Tibial artery (tissue), 4 donors: ENCODE measurements around the gene METAP2.

Experiments
- DNase-seq, 2 donors: peaks; one replicate each; pipeline ENCODE4 v3.0.0-alpha.2; 2019
- H3K27ac ChIP-seq, 2 donors: fragments of 200-600 bp; sonication (generic) in 1 of 2; 1 replicate in 1 of 2; 2 replicates in 1 of 2; pipeline ENCODE4 v1.5.1; 2018 to 2019; ENCODE audit warnings: mild to moderate bottlenecking in 1 of 2
- H3K27me3 ChIP-seq, 2 donors: fragments of 200-600 bp; sonication (generic) in 1 of 2; one replicate each; pipeline versions ENCODE4 v1.5.1 to v1.6.0; 2016 to 2019
- H3K36me3 ChIP-seq, 3 donors: fragments of 200-600 bp; sonication (generic) in 2 of 3; one replicate each; pipeline ENCODE4 v1.5.1; 2016 to 2019; ENCODE audit warnings: mild to moderate bottlenecking in 2 of 3
- H3K4me1 ChIP-seq, 4 donors: fragments of 200-600 bp; sonication (generic) in 2 of 4; 1 replicate in 3 of 4; 2 replicates in 1 of 4; pipeline ENCODE4 v1.5.1; 2016 to 2019
- H3K4me3 ChIP-seq, 2 donors: fragments of 200-600 bp; sonication (generic) in 1 of 2; 1 replicate in 1 of 2; 2 replicates in 1 of 2; pipeline ENCODE4 v1.5.1; 2018 to 2019; ENCODE audit warnings: mild to moderate bottlenecking in 2 of 2
- H3K9me3 ChIP-seq, 3 donors: fragments of 200-600 bp; sonication (generic) in 1 of 3; one replicate each; pipeline ENCODE4 v1.5.1; 2016 to 2019
- intact Hi-C: fragments of 100-400 bp; cut with DNase I; formaldehyde crosslinking; loops from one replicate; pipeline ENCODE4 v1.15.0; 2023; ENCODE audit warnings: low total_unique reads
- TF ChIP-seq, protein P1 (sequence below), 2 experiments: fragments of 200-600 bp in 1 of 2; fragments of 450-650 bp in 1 of 2; IDR thresholded peaks; one replicate each; pipeline ENCODE4 v1.5.1; 2017 to 2019; ENCODE audit warnings: antibody characterized with exemption in 2 of 2, mild to moderate bottlenecking in 1 of 2, moderate library complexity in 1 of 2

The METAP2 gene

GRCh38 chr12:95473884-95474659 is at the start of gene METAP2:
METAP2 (plus strand) TSS chr12:95474152; CDS start chr12:95474180, 28 bp downstream.
- Histone ChIP-seq H3K4me3 (peak within 1 kb of the TSS; percentile 90 to 99), H3K27me3 (no peaks in the 10 kb centered on the region), H3K36me3 (peaks cover 9 to 24% (median 12%) of the 10 kb centered on the region in 3 donors), H3K27ac (peak within 1 kb of the TSS; percentile 97 to 98), H3K9me3 (no peaks in the 10 kb centered on the region), H3K4me1 (peaks cover 0 to 44% (median 26%) of the 10 kb centered on the region in 4 donors)
- intact Hi-C loops = loop anchor here (5.0 to 10.0 kb wide), 4 partner anchors 89 to 399 kb away; partner anchors contain the start of gene NR2C1
- DNase-seq = peak; percentile 98
- TF ChIP-seq, protein P1, sequence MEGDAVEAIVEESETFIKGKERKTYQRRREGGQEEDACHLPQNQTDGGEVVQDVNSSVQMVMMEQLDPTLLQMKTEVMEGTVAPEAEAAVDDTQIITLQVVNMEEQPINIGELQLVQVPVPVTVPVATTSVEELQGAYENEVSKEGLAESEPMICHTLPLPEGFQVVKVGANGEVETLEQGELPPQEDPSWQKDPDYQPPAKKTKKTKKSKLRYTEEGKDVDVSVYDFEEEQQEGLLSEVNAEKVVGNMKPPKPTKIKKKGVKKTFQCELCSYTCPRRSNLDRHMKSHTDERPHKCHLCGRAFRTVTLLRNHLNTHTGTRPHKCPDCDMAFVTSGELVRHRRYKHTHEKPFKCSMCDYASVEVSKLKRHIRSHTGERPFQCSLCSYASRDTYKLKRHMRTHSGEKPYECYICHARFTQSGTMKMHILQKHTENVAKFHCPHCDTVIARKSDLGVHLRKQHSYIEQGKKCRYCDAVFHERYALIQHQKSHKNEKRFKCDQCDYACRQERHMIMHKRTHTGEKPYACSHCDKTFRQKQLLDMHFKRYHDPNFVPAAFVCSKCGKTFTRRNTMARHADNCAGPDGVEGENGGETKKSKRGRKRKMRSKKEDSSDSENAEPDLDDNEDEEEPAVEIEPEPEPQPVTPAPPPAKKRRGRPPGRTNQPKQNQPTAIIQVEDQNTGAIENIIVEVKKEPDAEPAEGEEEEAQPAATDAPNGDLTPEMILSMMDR (IDR thresholded peaks at IDR 0.05) = no peak

DNA sequence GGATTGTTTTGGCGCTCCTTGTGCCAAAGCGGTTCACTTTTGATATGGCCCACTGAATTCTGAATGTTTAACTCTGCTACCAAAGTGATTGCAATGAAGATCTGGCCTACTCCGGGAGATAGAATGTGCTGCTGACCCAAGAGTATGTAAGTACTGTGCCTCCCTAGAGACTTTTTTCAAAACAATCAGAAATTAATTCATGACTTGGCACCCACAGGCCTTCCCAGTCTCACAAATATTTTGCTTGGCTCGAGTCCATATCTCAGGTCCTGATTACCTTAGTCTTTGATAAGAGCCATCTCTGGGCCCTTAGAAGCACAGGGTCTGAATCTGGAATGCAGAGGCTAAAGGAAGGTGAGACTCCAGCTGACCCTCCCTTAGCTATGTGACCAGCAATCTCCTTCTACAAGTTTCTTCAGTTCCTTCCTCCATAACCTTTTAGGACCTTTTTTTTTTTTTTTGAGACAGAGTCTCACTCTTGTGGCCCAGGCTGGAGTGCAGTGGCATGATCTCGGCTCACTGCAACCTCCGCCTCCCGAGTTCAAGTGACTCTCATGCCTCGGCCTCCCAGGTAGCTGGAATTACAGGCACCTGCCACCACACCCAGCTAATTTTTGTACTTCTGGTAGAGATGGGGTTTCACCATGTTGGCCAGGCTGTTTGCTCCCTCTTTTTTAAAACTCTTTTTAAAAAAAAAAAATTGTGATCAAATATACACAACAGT is 49.5 kb upstream of the METAP2 start:
- DNase-seq = no peak
- H3K27me3 ChIP-seq = no peaks in the 10 kb centered on the region
- H3K36me3 ChIP-seq = no peaks in the 10 kb centered on the region
- H3K4me1 ChIP-seq = peaks cover 0 to 12% (median 2%) of the 10 kb centered on the region in 4 donors
- H3K9me3 ChIP-seq = no peaks in the 10 kb centered on the region
- intact Hi-C loops = no loop called here
- TF ChIP-seq, protein P1 (IDR thresholded peaks at IDR 0.05) = no peak
- H3K4me3 ChIP-seq = no peak overlapping the region
- H3K27ac ChIP-seq = no peak overlapping the region

GRCh38 chr12:95429172-95429510 is 44.8 kb upstream of the METAP2 start:
- Histone ChIP-seq H3K4me1 (peaks cover 0 to 5% (median 1%) of the 10 kb centered on the region in 4 donors), H3K9me3 (no peaks in the 10 kb centered on the region), H3K4me3 (no peak overlapping the region), H3K27ac (no peak overlapping the region), H3K36me3 (no peaks in the 10 kb centered on the region), H3K27me3 (no peaks in the 10 kb centered on the region)
- intact Hi-C loops = no loop called here
- DNase-seq = no peak
- TF ChIP-seq, protein P1 (IDR thresholded peaks at IDR 0.05) = no peak

- no peak overlapping the region for H3K4me3 ChIP-seq
- no peaks in the 10 kb centered on the region for H3K4me1 ChIP-seq
- TF ChIP-seq, protein P1 (IDR thresholded peaks at IDR 0.05) = no peak
- DNase-seq = no peak
- H3K36me3 ChIP-seq = no peaks in the 10 kb centered on the region
- no peak overlapping the region for H3K27ac ChIP-seq
- no peaks in the 10 kb centered on the region for H3K27me3 ChIP-seq
- intact Hi-C loops = no loop called here
- H3K9me3 ChIP-seq = no peaks in the 10 kb centered on the region
These were observed 42.8 kb upstream of the METAP2 start for GRCh38 chr12:95431120-95431519.

DNA sequence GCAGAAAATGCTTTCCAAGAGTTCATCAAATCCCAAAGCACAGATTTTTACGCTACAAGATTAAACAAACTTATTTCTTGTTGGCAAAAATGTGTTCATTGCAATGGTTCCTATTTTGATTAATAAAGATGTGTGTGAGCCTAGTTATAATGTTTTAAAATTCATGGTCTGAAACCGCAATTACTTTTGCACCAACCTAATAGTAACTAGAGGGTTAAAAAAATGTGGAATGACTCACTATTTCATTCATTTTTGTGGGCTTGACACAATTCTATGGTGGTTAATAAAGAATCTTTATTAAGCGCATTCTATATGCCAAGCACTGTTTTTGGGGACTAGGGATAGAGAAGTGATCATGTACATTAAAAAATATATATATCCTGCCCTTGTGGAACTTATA is 38.6 kb upstream of the METAP2 start:
- Histone ChIP-seq H3K4me3 (no peak overlapping the region), H3K27ac (no peak overlapping the region), H3K36me3 (no peaks in the 10 kb centered on the region), H3K4me1 (no peaks in the 10 kb centered on the region), H3K27me3 (no peaks in the 10 kb centered on the region), H3K9me3 (no peaks in the 10 kb centered on the region)
- TF ChIP-seq, protein P1 (IDR thresholded peaks at IDR 0.05) = no peak
- intact Hi-C loops = no loop called here
- no peak for DNase-seq
